Renal cortical epithelial cell (primary cell): ENCODE results near the gene MGLL. TPM values are rescaled to one million over a fixed set of nuclear protein-coding genes. Genes with fewer than 3 reads are reported as not detected.

Source experiments
- DNase-seq: peaks from one replicate; pipeline ENCODE4 v3.0.0-alpha.2; 2011; ENCODE audit warnings: low read depth
- total RNA-seq: library from RNA; depleted of rRNA; stranded (reverse); fragments of >200 nt; gene quantifications from 2 replicates; pipeline ENCODE4 v1.2.3, GENCODE V29; 2014

MGLL gene
- total RNA-seq, 1 donor from 2014 or later, result 155 TPM

DNA sequence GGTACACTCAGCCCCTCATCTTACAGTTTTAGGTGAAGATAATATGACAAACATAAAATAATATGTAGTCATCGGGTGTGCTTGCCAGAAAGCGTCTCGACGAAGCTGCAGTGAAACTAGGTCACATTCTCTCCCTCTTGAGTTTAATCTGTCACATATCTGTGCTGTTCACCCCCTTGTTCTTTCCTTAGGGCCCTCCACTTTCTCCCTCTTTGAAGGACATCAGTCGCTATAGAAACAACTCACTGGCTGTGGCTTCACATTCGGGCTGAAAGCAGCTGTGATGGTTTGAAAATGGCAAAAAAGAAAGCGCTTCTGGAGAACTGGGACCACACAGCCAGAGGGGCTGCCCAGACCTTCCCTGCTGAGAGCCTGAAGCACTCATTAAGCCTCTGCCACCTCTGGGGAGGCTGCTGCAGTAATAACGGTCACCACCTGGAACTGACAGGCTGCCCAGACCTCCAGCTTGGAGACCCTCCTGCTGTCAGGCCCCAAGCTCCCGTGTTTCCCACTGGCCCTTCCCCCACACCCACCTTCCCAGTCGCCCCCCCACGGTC is 99.2 kb downstream of the MGLL start:
- DNase-seq, result no peak

DNA sequence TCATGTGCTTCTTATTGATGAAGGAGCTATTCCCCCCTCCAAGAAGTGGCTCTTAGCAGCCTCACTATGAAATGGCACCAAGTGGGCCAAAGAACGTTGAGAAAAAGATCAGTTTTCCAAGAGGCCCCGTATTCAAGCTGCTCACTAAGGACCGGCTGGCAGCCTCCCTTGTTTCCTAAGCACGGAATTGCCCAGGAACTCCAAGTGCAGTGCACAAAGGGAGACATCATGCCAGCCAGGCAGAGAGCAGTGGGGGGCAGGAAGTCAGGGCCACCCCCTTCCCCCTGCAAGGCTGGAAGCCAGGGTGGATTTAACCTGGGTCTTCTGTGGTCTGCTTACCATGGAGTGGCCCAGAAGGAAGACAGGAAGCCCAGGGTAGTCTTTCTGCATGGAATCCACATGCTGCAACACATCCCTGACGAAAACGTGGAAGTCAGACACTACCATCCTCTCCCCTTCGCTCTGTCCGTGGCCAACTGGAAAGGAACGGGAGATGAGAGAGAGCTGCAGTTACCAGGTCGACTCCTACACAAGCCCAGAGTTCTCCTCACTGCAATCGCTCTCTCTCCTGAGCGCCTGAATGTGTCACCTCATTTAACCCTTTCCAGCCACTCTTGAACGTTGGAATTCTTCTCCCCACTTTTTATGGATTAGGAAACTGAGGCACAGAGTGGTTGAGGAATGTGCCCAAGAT is 100.1 kb downstream of the MGLL start:
- no peak for DNase-seq

DNA sequence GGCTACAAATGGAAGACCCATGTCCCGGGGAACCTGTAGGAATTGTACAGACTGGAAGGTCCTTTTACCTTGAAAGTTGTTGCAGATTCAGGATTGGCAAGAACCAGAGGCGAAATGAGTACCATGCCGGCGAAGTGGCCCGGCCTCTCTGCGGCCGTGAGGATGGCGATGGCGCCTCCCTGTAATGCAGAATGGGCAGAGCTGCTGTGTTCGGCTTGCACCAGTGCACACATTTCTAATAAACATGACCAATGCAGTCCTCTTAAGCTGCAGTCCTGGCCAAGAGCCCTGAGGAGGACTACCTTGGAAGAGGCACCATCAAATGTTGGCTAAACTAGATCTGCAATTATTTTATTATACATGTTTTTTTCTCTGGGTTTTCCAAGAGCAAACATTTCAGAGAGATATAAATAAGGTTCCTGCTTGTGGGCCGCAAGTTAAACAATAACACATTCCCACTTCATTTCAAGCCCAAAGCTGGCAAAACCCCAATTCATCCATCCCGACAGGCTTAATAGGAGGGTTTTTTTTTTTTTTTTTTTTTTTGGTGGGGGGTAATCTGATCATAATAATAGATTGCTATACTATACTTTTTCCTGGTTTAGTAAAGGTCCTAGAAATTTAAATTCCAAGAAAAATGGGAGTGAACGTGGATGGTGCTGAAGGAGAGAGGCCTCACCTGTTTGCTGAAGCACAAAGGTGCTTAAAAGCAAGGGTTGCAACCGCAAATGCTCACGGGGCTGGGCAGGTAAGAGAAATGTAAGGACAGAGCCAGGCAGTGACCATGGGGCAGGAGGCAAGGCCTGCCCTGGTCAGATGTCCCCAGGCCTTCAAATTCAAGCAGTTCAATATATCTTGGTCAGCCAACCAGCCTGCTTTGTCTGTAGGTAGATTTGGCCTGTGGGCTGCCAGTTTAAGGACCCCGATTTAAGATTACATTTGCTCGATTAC is 101.1 kb downstream of the MGLL start:
- DNase-seq, result no peak

DNA sequence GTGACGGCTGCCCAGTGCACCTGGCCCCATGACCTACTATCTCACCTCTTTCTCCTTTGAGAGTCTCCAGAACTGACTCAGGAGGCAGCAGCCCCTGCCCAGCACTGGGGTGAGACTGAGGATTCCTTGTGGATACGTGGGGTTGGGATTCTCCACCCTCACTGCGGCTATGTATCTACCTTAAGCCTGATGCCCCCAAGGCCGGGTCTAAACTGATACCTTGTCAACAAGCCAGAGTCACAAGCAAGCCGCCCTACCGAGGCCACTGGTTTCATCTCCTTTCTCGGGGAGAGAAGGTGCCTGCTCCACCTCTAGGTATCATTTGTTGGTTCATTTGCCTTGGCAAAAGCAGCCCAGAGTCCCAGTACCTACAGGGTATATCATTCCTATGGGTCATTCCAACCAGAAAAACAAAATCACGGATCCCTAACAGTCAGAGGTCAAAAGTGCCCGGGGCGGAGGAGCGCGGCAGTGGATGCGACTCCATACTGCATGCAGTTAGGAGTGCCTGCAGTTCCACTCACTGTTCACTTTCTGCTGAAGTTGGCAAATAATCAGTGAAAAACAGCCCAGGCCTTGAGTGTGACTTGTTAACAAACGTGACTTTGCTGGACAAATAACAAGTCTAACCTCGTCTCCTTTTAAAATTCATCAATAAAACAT is 102.0 kb downstream of the MGLL start:
- no peak for DNase-seq

DNA sequence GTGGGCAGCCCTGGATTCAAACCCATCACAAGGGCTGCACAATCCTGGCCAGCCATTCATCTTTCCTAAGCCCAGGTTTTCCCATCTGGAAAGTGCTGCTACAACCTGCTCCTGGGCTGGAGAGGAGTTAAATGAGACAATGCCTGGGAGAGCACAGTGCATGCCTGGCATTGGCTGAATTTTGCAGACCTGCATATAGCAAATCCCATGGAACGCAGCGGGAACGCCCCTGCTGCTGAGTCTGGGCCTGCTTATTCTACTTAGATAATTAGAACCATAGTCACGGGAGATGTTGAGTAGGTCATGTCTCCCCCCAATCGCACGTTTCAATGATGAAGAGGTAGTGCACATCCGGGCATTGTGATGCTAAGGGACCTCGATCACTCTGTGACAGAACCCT is 102.9 kb downstream of the MGLL start:
- DNase-seq, result no peak

DNA sequence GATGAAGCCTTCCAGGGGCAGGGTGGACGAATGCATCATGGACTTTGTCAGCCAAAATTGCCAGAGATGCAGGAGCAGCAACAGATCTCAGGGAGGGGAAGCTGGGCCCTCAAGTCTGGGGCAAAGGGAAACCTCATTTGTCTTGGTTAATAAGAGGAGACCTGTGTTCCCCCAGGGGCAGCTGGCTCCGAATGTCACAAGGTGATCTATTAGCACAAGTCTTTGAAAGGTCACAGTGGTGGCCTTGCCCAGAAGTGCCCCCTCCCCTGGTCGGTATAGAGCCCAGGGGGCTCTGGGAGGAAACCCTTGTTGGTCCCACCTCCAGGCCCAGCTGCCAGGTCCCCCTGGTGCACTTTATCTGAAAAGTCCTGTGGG is 103.4 kb downstream of the MGLL start:
- DNase-seq, result no peak

DNA sequence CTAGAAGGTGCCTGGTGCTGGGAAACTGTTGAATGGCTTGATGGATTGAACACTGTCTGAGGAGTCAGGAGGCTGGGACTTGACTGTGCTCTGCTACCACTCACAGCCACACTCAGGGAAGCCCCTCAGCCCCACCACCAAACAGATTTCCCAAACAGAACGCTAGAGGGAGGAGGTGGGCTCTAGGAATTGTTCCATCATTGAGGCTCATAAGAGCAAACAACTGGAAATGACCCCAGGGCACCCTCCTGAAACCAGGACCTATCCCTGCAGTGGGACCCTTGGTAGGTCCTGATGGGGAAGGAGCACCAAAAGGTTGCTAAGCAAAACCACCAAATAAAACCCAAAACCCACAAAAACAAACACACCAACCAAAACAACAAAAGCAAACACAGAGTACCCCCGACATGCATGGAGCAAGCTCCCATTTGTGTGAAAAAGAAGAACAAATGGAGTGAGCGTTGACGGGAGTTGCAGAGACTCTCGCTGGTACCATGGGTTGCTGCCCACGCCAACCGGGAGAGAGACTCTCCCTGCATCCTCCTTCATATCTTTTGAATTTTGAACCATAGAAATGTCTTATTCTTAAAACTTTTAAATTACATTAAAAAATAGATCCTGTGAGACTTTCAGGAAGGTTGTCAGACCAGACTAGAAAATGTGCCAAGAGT is 103.9 kb downstream of the MGLL start:
- no peak for DNase-seq

DNA sequence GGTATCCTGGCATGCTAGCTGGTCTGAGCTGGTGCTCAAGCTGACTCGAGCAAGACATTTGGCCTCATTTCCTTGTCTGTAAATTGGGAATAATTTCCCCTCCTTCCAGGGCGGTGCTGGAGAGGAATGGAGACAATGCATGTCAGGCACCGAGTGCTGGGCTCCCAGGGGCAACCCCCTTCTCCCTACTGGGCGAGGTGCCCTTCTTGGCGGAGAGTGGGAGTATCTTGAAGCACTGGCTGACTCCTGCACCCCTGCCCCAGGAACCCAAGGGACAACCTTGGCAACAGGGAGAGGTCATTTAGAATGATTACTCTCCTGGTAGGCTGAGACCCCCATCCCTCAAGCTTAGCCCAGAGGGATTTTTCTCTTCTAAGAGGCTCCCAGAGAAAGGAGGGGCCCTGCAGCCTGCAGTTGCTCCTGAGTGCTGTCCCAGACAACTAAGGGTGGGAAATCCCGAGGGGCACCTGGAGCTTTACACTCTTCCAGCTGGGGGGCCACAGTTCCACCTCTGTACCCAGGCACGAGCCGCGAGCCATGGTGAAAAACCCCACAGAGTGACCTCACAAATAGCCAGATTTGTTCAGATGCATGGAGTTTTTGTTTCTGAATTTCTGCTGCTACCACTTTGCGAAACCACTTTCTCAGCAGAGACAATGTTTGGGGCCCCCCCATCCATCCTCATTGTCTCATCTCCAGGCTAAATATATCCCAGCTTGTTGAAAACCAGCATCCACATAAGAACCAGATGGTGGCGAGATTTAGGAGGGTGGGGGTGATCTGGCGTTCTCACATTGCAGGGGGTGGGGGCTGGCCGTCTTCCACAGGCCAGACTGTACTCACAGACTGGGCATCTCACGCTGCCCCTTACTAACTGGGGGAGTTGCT is 104.7 kb downstream of the MGLL start:
- no peak for DNase-seq

DNA sequence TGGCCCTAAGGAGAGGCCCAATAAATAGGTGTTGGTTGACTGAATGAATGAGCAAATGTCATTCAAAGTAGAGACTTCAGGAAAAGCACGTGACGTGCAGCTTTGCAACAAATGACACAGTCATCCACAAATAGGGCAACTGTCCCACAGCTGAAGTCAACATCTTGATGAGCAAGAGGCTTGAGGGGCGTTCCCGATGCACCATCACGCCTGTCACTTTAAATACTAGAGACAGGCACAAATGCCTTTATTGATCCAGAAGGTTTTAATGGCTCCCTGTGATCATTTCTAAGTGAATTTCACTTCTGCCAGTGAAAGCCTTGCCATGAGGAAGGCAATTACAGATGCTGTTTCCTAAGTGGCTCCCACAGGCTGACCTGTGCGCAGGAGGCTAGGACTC is 105.9 kb downstream of the MGLL start:
- no peak for DNase-seq

DNA sequence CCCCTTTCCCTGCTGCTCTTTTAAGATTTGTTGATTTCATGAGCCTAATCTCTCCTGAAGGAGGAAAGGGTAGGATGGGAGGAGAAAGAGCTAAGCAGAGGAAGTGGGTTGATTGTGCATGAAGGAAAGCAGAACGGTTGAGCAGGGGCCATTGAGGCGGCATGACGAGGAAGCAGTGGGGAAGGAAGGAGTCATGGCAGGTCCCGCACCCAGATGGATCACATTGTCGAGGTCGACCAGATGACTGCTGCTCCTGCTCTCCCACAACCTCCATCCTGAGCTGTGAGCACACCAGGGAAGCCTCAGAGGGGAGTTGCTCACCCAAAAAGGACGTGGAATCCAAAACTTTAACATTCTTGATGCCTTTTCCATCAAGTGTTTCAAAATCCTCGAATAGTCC is 106.8 kb downstream of the MGLL start:
- no peak for DNase-seq

DNA sequence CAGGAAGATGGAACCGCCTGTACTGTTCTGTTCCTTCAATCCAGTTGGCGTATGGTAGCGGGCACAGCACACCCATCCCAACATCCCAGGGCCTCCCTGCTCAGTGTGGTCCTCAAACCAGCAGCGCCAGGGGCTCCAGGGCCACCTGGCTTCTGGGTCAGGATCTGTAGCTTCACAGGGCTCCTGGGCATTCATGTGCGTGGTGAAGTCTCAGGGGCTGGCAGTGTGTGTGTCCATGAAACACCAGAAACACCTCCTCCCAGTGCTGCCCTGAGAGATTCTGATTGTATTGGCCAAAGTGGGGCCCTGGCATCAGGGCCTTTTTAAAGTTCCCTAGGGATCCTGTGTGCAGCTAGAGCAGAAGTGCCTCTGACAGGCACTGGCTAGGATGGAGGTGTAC is 107.4 kb downstream of the MGLL start:
- DNase-seq, result no peak

DNA sequence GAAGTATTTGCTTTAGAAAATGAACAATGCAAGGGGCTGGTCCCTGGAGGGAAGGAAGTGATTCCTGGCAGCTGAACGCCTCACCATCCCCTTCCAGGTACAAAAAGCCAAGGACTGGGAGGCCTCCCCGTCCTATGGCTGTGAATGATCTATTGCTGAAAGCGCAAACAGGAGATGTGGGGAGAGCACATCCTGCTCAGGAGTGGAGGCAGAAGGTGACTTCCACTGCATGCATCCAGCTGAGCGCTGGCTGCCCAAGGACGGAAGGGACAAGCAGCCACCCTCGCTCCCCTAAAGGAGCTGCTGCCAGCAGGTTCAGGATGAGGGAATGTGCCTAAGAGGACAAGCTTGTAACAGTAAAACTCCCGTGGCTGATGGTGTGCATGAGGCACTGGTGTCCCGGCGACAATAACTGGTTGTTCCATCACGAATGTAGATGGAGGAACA is 108.2 kb downstream of the MGLL start:
- no peak for DNase-seq

DNA sequence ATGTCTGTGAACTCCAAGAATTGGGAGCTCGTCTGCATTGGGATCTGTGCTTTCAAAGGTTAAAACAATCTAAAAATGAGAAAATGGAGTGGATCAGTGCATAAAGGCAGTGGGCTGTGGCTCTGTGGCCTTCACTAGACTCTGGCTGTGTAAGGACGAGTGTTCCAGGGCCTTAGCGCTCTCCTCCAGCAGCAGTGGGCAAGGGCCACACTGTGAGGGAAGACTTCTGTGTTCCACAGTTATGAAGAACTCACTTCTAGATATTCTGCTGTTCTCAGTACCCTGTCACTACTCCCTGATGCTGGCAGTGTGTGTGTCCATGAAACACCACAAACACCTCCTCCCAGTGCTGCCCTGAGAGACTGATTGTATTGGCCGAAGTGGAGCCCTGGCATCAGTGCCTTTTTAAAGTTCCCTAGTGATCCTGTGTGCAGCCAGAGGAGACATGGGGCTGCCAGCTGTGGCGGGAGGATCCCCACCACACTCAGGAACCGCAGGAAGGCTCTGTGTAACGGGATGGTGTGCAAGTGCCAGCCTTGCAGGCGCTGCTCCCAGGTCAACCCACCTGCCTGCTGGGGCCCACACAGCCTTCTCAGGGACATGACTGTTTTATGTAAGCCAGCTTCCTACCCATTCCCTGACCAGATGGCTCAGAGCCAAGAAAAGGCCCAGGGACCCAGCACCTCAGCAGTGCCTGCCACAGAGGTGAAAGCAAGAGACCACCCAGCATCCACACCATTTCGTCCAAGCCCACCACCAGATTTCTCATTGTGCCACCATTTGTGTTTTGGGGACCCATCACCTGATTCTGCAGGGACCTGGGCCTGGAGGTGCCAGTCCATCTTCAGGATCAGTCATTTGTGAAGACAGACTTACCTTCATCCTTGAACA is 109.2 kb downstream of the MGLL start:
- DNase-seq, result no peak

DNA sequence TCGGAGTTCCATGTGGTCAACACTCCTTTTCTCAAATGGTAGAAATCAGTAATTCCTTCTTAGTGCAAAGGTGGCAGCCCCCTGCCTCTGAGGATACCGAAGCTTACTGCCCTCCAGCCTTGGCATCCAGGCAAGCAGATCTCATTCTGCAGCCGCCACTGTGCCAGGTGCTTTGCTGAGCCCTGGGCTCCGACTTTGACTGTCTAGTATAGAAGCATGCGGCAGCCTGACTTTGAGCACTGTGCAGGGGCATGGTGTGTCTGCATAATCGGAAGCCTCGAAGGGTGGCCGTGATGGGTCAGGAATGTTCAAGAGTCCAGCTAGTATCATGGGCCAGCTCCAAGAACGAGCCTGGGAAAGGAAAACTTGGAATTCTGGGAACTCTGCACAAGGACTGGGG is 109.9 kb downstream of the MGLL start:
- DNase-seq, result no peak

DNA sequence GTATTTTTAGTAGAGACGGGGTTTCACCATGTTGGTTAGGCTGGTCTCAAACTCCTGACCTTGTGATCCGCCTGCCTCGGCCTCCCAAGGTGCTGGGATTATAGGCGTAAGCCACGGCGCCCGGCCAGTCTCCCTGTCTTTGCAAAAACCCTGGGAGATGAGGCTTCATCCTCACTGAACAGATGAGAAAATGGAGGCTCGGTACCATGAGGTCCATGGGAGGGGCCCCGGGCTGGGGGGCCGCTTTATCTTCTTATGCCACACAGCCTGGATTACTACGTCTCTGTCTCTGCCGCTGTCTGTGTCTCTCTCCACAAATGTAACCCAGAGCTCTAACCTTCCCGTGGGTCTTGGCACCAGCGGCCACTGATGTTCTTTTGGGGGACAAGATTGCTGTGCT is 110.4 kb downstream of the MGLL start:
- DNase-seq, result no peak

DNA sequence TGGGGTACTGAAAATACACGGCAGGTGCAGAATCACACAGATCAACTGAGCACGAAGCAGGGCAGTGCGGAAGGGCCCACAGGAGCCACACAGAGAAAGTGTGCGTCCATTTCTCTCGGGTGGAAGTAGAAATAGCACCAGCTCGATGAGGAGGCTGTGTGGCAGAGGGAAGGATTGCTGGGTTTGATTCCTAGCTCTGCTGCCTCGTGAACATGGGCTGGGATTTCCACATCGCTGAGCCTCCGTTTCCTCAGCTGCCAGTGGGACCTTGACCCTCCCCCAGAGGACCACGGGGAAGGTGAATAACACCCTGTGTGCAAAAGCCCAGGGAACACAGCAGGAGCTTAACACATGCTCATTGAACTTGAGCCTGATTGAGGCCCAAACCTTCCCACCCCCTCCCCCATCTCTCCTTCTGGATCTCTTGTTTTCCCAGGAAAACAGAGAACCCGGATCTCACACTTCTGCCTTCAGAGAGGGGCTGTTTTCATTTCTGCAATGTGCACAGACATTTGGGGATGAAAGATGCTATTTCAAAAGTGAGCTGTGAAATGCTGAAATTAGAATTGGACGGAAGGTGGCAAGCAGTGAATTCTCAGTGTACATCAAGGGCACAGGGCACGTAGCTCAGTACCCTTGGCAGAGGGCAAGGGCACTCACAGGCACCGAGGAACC is 111.2 kb downstream of the MGLL start:
- DNase-seq, result no peak

DNA sequence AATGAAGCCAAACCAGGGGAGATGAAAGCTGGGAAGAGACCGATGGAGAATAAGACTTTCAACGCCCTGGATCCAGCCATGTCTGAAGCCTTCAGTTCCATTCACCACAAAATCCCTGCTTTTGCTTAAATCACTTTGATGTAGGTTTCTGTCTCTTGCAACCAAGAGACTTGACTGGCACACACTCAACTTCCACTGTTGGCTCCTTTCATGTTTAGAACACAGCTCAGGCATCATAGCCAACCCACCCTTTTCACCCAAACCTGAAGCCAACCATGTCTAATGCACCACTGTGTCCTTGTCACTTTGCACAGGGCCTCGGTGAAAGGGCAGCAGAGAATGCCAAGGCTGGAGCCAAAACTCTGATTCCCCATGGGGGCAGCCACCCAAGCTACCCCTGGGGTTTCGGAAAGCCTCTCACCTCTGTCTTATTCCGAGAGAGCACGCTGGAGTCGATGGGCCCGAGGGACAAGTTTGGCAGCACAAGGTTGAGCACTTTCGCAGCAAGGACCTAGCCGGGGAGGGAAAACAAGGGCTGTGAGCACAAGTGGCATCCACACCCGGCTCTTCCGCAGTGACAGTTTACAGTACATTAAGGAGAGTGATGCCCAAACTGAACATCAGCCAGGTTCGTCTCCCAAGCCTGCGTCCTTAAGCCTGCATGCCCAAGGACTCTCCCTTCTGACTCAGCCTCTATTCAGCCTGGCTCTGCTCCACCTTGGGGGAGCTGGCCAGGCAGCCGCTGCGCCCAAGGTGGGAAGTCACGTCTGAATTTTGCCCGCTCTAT is 112.0 kb downstream of the MGLL start:
- no peak for DNase-seq

DNA sequence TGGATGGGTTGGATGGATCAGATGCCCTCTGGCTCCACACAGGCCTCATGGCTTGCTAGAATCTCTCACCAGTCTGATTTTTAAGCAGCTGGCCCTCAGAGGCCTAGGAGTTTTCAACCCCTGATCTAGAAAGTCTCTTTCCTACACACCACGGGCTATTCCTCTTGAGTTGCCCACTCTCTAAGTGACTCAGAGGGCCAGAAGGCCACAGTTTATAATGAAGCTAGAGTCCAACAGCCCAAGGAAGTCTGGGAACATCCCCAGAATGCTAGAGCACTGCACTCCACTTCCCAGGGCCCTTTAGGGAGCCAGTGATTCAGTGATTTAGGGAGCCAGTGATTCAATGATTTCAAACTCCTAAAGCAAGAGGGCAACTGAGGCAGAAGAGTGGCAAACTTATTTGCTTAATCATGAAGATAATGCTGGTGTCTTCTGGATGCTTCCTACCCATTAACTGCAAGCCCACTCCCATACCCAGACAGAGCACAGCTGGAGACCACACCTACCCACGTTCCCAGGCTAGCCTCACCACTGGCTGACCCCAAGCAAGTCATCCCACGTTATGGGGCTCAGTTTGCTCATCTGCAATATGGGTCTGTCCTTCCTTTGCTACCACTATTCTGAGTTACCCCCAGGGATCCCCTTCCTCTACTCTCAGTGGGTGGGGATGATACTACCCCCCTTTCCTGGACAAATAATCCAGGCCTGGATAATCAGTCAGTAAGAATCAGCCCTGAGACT is 112.8 kb downstream of the MGLL start:
- DNase-seq, result no peak
